ENCODE results near the gene PAPPA2.

Gene PAPPA2

GRCh38 chr1:176504848-176505553 lies 42.0 kb downstream of the PAPPA2 start:
- DNase-seq: no peak

GRCh38 chr1:176512966-176513365 lies 50.0 kb downstream of the PAPPA2 start:
- no peak for DNase-seq

GRCh38 chr1:176515310-176515709 lies 52.3 kb downstream of the PAPPA2 start:
- no peak for DNase-seq

GRCh38 chr1:176517484-176517883 lies 54.5 kb downstream of the PAPPA2 start:
- DNase-seq: no peak

- no peak for DNase-seq
These were observed 58.2 kb downstream of the PAPPA2 start for GRCh38 chr1:176521211-176521610.

GRCh38 chr1:176522310-176522845 lies 59.4 kb downstream of the PAPPA2 start:
- no peak for DNase-seq

- no peak for DNase-seq
These were observed 66.6 kb downstream of the PAPPA2 start for GRCh38 chr1:176529395-176530090.

- DNase-seq: no peak
These were observed 68.1 kb downstream of the PAPPA2 start for GRCh38 chr1:176531036-176531435.

- no peak for DNase-seq
These were observed 69.2 kb downstream of the PAPPA2 start for GRCh38 chr1:176531921-176532897.

- DNase-seq: no peak
These were observed 70.0 kb downstream of the PAPPA2 start for GRCh38 chr1:176533020-176533419.

- no peak for DNase-seq
These were observed 73.6 kb downstream of the PAPPA2 start for GRCh38 chr1:176536588-176536987.

- no peak for DNase-seq
These were observed 76.0 kb downstream of the PAPPA2 start for GRCh38 chr1:176539018-176539417.

GRCh38 chr1:176540428-176540827 lies 77.5 kb downstream of the PAPPA2 start:
- DNase-seq: no peak

GRCh38 chr1:176541663-176542062 lies 78.7 kb downstream of the PAPPA2 start:
- no peak for DNase-seq

- DNase-seq: no peak
These were observed 79.4 kb downstream of the PAPPA2 start for GRCh38 chr1:176542352-176542751.

- DNase-seq: no peak
These were observed 80.6 kb downstream of the PAPPA2 start for GRCh38 chr1:176543360-176544129.

GRCh38 chr1:176545034-176545639 lies 82.2 kb downstream of the PAPPA2 start:
- DNase-seq: no peak

GRCh38 chr1:176546825-176547224 lies 83.8 kb downstream of the PAPPA2 start:
- no peak for DNase-seq

GRCh38 chr1:176551146-176551545 lies 88.2 kb downstream of the PAPPA2 start:
- no peak for DNase-seq

- DNase-seq: no peak
These were observed 89.4 kb downstream of the PAPPA2 start for GRCh38 chr1:176552217-176552991.

GRCh38 chr1:176552999-176553398 lies 90.0 kb downstream of the PAPPA2 start:
- DNase-seq: no peak
